ENCODE data around the gene FBLL1.

GRCh38 chr5:168549554-168549953 is 20.4 kb downstream of the FBLL1 start:
- TF ChIP-seq CTCF (IDR thresholded peaks at IDR 0.05; ENCODE audit: low read depth, low read length, poor library complexity, severe bottlenecking) (no peak), EZH2phosphoT487 (IDR thresholded peaks at IDR 0.05; ENCODE audit: borderline replicate concordance, low read length) (no peak)

All from DOHH2 (cell line).